Loucy (cell line): ENCODE data around the gene CRHR2.

Experiments used
- H2AFZ ChIP-seq: fragments of 200-600 bp; sonication (generic); 2 replicates; pipeline ENCODE4 v1.6.0; 2016; ENCODE audit warnings: antibody characterized with exemption, mild to moderate bottlenecking, low read length, moderate library complexity
- H3F3A ChIP-seq: fragments of 200-600 bp; 2 replicates; pipeline ENCODE4 v1.6.0; 2016; ENCODE audit warnings: antibody characterized with exemption, low read depth, mild to moderate bottlenecking
- H3K27me3 ChIP-seq: fragments of 200-600 bp; sonication (generic); 2 replicates; pipeline ENCODE4 v1.6.1; 2014; ENCODE audit warnings: low read length, mild to moderate bottlenecking; ENCODE audit not compliant: insufficient read depth, poor library complexity, severe bottlenecking
- H3K36me3 ChIP-seq: fragments of 200-600 bp; sonication (generic); 2 replicates; pipeline ENCODE4 v1.6.1; 2016; ENCODE audit warnings: low read length; ENCODE audit not compliant: insufficient read depth
- H3K4me1 ChIP-seq: fragments of 200-600 bp; sonication (generic); 2 replicates; pipeline ENCODE4 v1.5.1; 2014; ENCODE audit warnings: low read length, mild to moderate bottlenecking; ENCODE audit not compliant: insufficient read depth, poor library complexity, severe bottlenecking
- H3K4me2 ChIP-seq: fragments of 200-600 bp; sonication (generic); 2 replicates; pipeline ENCODE4 v1.6.0; 2014; ENCODE audit warnings: antibody characterized with exemption, low read length, low read depth, mild to moderate bottlenecking; ENCODE audit not compliant: poor library complexity, severe bottlenecking
- H3K4me3 ChIP-seq: fragments of 200-600 bp; sonication (generic); 2 replicates; pipeline ENCODE4 v1.5.1; 2014; ENCODE audit warnings: low read length, mild to moderate bottlenecking, mixed read lengths; ENCODE audit not compliant: poor library complexity, severe bottlenecking
- H3K79me2 ChIP-seq: fragments of 200-600 bp; sonication (generic); 2 replicates; pipeline ENCODE4 v1.6.1; 2014; ENCODE audit warnings: low read length; ENCODE audit not compliant: insufficient read depth
- H3K9ac ChIP-seq: fragments of 200-600 bp; sonication (generic); 2 replicates; pipeline ENCODE4 v1.6.0; 2014; ENCODE audit warnings: mild to moderate bottlenecking, low read depth, low read length, moderate library complexity; ENCODE audit not compliant: poor library complexity, severe bottlenecking
- H3K9me2 ChIP-seq: fragments of 200-600 bp; sonication (generic); replicated peaks from 2 replicates; pipeline ENCODE4 v1.6.1; 2016; ENCODE audit warnings: low read depth, low read length, mixed read lengths
- H3K9me3 ChIP-seq: fragments of 200-600 bp; sonication (generic); 2 replicates; pipeline ENCODE4 v1.6.1; 2014; ENCODE audit warnings: mild to moderate bottlenecking, antibody characterized with exemption, low read length, low read depth; ENCODE audit not compliant: insufficient read depth
- H4K20me1 ChIP-seq: fragments of 200-600 bp; sonication (generic); 2 replicates; pipeline ENCODE4 v1.6.0; 2014; ENCODE audit warnings: antibody characterized with exemption, low read length, mild to moderate bottlenecking; ENCODE audit not compliant: insufficient read depth, poor library complexity, severe bottlenecking
- EZH2phosphoT487 ChIP-seq: fragments of 200-600 bp; IDR thresholded peaks from 2 replicates; pipeline ENCODE4 v1.6.1; 2018; ENCODE audit warnings: antibody characterized with exemption, mild to moderate bottlenecking, moderate library complexity, borderline replicate concordance
- TF ChIP-seq, protein P1 (sequence below): fragments of 200-600 bp; sonication (generic); conservative IDR thresholded peaks from 2 replicates; pipeline ENCODE4 v1.5.1; 2014; ENCODE audit warnings: mild to moderate bottlenecking, antibody characterized with exemption, low read length

Gene CRHR2

GRCh38 chr7:30662431-30662939, 19.8 kb downstream of the CRHR2 start:
- Histone ChIP-seq H3K4me2 (no peak overlapping the region), H3K36me3 (no peaks in the 10 kb centered on the region), H3K4me3 (no peak overlapping the region), H3K79me2 (no peaks in the 10 kb centered on the region), H3K9ac (no peak overlapping the region), H2AFZ (no peak overlapping the region), H3K4me1 (peaks cover 13% of the 10 kb centered on the region), H4K20me1 (no peaks in the 10 kb centered on the region), H3K9me3 (no peaks in the 10 kb centered on the region), H3K27me3 (no peaks in the 10 kb centered on the region), H3F3A (no peaks in the 10 kb centered on the region), H3K9me2 (no peaks in the 10 kb centered on the region)
- no peak for TF ChIP-seq EZH2phosphoT487
- TF ChIP-seq, protein P1, sequence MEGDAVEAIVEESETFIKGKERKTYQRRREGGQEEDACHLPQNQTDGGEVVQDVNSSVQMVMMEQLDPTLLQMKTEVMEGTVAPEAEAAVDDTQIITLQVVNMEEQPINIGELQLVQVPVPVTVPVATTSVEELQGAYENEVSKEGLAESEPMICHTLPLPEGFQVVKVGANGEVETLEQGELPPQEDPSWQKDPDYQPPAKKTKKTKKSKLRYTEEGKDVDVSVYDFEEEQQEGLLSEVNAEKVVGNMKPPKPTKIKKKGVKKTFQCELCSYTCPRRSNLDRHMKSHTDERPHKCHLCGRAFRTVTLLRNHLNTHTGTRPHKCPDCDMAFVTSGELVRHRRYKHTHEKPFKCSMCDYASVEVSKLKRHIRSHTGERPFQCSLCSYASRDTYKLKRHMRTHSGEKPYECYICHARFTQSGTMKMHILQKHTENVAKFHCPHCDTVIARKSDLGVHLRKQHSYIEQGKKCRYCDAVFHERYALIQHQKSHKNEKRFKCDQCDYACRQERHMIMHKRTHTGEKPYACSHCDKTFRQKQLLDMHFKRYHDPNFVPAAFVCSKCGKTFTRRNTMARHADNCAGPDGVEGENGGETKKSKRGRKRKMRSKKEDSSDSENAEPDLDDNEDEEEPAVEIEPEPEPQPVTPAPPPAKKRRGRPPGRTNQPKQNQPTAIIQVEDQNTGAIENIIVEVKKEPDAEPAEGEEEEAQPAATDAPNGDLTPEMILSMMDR: no peak

GRCh38 chr7:30661926-30662325, 20.3 kb downstream of the CRHR2 start:
- H4K20me1 ChIP-seq: no peaks in the 10 kb centered on the region
- no peaks in the 10 kb centered on the region for H3F3A ChIP-seq
- TF ChIP-seq, protein P1: no peak
- no peak for TF ChIP-seq EZH2phosphoT487
- H3K9ac ChIP-seq: no peak overlapping the region
- no peaks in the 10 kb centered on the region for H3K9me3 ChIP-seq
- no peak overlapping the region for H3K4me3 ChIP-seq
- no peaks in the 10 kb centered on the region for H3K79me2 ChIP-seq
- no peaks in the 10 kb centered on the region for H3K9me2 ChIP-seq
- peaks cover 13% of the 10 kb centered on the region for H3K4me1 ChIP-seq
- H3K27me3 ChIP-seq: no peaks in the 10 kb centered on the region
- H3K4me2 ChIP-seq: no peak overlapping the region
- no peak overlapping the region for H2AFZ ChIP-seq
- no peaks in the 10 kb centered on the region for H3K36me3 ChIP-seq

GRCh38 chr7:30660331-30661255, 21.7 kb downstream of the CRHR2 start:
- Histone ChIP-seq H3K27me3 (no peaks in the 10 kb centered on the region), H3K36me3 (no peaks in the 10 kb centered on the region), H3K4me2 (no peak overlapping the region), H3K9me2 (no peaks in the 10 kb centered on the region), H3F3A (no peaks in the 10 kb centered on the region), H2AFZ (no peak overlapping the region), H3K4me1 (peaks cover 13% of the 10 kb centered on the region), H3K9ac (no peak overlapping the region), H4K20me1 (no peaks in the 10 kb centered on the region), H3K9me3 (no peaks in the 10 kb centered on the region), H3K4me3 (no peak overlapping the region), H3K79me2 (no peaks in the 10 kb centered on the region)
- TF ChIP-seq, protein P1: no peak
- no peak for TF ChIP-seq EZH2phosphoT487
